Neural progenitor cell (in vitro differentiated cells): ENCODE measurements around the gene DNAJC15.

ENCODE experiments used
- EZH2 ChIP-seq: fragments of 200-600 bp; sonication (generic); IDR thresholded peaks from 2 replicates; pipeline ENCODE4 v1.6.1; 2017; ENCODE audit warnings: antibody characterized with exemption, mild to moderate bottlenecking, moderate library complexity
- TF ChIP-seq, protein P1 (sequence below): fragments of 200-600 bp; sonication (generic); IDR thresholded peaks from 2 replicates; pipeline ENCODE4 v1.5.1; 2017; ENCODE audit warnings: antibody characterized with exemption, mild to moderate bottlenecking

DNA sequence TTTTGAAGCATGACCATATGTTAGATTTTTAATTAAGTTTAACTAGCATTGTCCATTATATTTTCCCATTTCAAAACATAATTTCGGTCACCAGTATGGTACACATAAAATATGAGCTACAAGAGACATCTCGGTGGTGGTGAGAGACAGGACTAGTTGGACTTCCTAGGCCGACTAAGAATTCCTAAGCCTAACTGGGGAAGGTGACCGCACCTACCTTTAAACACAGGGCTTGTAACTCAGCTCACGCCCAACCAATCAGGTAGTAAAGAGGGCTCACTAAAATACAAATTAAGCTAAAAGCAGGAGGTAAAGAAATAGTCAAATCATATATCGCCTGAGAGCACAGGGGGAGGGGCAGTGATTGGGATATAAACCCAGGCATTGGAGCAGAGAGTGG is 22.9 kb downstream of the DNAJC15 start:
- no peak for TF ChIP-seq EZH2
- TF ChIP-seq, protein P1, sequence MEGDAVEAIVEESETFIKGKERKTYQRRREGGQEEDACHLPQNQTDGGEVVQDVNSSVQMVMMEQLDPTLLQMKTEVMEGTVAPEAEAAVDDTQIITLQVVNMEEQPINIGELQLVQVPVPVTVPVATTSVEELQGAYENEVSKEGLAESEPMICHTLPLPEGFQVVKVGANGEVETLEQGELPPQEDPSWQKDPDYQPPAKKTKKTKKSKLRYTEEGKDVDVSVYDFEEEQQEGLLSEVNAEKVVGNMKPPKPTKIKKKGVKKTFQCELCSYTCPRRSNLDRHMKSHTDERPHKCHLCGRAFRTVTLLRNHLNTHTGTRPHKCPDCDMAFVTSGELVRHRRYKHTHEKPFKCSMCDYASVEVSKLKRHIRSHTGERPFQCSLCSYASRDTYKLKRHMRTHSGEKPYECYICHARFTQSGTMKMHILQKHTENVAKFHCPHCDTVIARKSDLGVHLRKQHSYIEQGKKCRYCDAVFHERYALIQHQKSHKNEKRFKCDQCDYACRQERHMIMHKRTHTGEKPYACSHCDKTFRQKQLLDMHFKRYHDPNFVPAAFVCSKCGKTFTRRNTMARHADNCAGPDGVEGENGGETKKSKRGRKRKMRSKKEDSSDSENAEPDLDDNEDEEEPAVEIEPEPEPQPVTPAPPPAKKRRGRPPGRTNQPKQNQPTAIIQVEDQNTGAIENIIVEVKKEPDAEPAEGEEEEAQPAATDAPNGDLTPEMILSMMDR: no peak
